GM18499 (cell line): ENCODE measurements around the gene CDADC1.
A peak's percentile ranks its signal among the peaks of the same experiment; 100 is the strongest.
"Not testable (repeated sequence)": the region's sequence is repeated elsewhere in the genome, so short reads cannot be mapped to it uniquely, and the experiment has no call there.

Source experiments
- ATAC-seq: cut with Tn5 transposase; IDR thresholded peaks from one replicate; pipeline ENCODE4 v1.9.1; 2021; ENCODE audit warnings: moderate number of reproducible peaks; ENCODE audit not compliant: insufficient read depth, unreplicated experiment

The CDADC1 gene

DNA sequence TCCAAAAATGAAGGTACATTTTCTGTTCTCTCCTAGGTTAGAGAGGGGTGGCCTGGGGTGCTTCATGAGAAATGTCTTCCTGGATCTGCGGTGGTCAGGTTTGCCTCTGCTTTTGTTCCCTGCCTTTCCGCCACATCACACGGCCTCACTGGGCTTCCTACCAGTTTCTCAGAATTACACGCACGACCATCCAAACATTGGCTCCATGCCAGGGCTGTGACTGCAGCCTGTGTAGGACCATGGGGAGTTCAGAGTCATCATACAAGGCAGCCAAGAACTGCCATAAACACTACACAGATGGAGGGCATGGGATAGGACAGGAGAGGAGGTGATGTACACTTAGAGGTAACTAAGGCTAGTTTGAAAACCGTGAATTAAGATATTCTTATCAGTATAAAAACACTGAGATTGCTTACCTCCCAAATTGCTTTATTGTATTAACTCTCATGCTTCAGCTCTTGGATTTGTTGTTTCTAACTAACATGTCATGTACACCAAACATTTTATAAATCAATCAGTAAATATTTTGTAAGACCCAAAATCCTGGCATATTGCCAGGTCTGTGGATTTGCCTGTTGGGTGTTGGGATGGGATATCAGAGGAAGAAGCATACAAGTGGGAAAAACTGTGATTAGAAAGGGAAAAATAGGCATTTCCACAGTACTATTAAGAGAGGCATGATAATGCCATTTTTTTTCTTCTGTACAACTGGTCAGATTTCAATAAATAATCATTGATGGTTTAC, 45.2 kb downstream of the CDADC1 start:
- no peak for ATAC-seq

DNA sequence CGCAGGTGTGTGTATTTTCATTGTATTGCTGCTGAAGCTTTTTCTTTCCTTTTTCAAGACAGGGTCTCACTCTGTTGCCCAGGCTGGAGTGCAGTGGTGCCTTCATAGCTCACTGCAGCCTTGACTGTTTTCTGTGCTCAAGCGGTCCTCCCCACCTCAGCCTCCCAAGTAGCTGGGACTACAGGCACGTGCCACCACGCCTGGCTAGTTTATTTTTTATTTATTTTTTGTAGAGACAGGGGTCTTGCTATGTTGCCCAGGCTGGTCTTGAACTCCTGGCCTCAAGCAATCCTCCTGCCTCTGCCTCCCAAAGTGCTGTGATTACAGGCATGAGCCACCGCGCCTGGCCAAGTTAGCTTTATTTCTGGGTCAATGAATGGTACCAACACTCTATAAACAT, 47.0 kb downstream of the CDADC1 start:
- ATAC-seq, result not testable (repeated sequence)

- no peak for ATAC-seq
Observed at GRCh38 chr13:49295244-49295643, 47.5 kb downstream of the CDADC1 start.

DNA sequence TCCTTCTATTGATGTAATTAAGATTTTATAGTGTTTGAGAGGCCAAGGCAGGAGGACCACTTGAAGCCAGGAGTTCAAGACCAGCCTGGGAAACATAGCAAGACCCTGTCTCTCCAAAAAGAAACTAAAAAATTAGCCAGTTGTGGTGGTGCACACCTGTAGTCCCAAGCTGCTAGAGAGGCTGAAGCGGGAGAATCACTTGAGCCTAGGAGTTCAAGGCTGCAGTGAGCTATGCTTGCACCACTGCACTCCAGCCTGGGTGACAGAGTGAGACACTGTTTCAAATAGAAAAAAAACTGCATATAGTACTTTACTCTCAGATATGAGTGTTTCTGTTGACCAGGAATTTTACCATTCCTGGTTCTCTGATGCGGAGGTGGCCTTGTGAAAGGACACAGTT, 48.9 kb downstream of the CDADC1 start:
- ATAC-seq, result no peak

DNA sequence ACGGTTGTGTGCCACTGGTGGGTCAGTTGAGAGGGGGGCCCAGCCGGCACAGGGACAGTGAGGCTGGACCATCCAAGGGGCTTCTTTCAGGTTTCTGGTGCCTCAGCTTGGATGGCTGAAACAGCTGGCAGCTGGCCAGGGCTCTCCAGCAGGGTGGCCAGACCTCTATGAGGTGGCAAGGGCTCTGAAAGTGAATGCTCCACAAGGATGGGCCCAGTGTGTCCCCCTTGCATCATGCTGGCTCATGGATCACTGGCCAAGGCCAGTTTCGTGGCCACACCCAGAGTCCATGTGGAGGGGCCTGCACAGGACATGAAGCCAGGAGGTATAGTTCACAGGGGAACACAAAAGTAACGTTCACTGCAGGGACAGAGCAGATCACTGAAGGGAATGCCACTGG, 49.6 kb downstream of the CDADC1 start:
- no peak for ATAC-seq

DNA sequence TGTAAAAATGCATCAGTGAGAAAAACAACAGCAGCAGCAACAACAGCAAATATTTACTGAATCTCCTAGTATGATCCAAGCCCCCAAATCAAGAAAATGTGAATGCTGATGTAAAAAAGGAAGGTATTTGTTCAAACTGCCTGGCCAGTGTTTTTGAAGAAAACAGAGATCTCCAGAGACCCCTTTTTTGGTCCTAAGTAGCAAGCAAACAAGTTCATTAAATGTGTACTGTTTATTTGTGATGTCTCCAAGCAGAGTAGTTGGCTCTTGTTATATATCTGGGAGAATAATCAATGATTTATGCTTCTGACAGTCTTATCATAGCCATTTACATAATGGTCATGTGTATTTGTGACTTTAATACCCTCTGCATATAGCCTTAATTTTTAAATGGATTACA, 50.7 kb downstream of the CDADC1 start:
- no peak for ATAC-seq

GRCh38 chr13:49298903-49299605, 51.3 kb downstream of the CDADC1 start:
- ATAC-seq, result no peak

DNA sequence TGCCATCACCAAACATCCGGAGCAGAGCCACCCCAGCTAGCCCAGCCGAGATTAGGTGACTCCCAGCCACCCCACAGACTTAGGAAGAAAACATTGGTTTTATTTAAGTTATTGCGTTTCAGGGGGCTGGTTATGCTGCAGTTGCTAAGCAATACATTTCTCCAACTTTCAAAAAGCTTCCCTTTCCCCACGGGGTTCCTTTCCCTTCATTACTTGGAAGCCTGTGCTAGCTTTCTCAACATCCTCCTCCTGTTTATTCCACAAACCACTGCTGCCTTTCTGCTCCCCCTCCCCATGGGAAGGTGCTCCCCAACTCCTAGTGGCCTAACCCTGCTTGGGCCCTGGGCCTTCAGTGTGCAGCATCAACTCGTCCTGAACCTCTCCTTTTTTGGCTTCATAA, 52.6 kb downstream of the CDADC1 start:
- ATAC-seq, result no peak

DNA sequence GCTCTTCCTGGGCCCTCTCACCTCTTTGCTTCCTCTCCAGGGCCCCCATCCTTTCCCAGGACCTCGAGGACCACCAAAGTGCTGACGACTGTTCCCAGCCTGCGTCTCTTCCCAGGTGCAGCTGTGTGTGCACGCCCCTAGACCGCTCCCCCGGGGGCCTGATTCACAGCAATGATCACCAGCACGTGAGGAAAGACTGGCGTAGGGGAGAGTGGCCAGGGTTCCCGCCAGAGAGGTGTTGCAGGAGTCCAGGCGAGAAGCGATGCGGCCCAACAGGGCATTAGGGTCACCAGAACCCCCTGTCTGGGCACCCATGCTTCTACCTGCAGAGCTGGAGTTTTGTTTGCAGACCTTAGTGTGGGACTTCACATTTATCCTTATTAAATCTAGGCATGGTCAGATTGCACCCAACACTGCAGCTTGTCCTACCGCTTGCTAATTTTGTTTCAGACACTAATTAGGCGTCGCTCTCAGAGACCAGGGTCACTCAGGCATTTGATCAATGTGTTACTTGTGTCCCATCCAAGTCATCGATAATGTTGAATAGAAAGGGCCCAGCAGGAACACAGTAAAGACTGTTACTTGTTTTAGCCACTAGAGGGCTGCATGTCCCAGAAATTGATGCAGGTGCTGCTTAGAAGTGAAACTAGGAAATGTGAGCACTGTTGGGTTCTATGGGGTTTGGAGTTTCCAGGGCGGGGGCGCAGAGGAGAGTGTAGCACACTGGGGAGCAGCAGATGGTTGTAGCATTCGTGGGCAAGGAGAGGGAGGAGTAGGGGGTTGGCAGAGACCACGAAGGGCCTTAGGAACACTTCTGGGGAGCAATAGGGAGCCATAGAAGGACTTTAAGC, 53.2 kb downstream of the CDADC1 start:
- peak; percentile 72 for ATAC-seq

DNA sequence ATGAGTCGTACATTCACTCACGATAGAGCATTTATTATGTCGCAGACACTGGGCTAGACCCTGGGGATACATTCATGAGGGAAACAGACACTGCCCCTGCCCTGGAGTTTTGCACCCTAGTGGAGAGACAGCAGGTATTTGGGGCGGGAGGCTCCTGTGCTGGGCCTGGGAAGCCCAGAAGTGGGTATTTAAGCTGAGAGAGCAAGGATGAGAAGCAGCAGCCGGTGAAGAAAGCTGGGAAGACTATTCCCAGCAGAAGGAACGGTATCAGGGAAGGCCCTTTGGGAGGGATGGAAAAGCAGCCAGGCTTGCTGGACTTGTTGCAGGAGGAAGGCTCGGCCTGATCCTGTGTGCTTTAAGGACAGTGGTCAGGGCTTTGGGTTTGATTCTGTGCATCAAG, 54.5 kb downstream of the CDADC1 start:
- ATAC-seq, result no peak

- ATAC-seq, result no peak
Observed at GRCh38 chr13:49302817-49303216, 55.1 kb downstream of the CDADC1 start.

GRCh38 chr13:49303533-49304252, 56.0 kb downstream of the CDADC1 start:
- ATAC-seq, result no peak

DNA sequence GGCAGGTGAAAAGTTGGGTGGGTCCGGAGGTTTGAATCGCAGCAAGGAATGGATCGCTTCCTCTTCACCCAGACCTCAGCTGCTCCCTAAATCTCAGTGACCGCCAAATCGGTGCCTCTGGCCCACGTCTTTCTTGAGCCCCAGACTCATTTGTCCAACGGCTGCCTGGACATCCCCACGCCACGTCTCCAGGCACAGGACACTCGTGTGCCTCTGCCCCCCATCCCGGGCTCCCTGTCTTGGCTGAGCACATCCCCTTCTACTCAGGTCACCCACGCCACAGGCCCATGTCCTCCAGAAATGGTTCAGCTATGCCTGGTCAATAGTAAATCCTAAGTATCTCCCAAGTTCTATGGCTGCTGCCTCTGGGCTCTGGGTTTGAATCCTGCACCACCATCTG, 56.6 kb downstream of the CDADC1 start:
- no peak for ATAC-seq

DNA sequence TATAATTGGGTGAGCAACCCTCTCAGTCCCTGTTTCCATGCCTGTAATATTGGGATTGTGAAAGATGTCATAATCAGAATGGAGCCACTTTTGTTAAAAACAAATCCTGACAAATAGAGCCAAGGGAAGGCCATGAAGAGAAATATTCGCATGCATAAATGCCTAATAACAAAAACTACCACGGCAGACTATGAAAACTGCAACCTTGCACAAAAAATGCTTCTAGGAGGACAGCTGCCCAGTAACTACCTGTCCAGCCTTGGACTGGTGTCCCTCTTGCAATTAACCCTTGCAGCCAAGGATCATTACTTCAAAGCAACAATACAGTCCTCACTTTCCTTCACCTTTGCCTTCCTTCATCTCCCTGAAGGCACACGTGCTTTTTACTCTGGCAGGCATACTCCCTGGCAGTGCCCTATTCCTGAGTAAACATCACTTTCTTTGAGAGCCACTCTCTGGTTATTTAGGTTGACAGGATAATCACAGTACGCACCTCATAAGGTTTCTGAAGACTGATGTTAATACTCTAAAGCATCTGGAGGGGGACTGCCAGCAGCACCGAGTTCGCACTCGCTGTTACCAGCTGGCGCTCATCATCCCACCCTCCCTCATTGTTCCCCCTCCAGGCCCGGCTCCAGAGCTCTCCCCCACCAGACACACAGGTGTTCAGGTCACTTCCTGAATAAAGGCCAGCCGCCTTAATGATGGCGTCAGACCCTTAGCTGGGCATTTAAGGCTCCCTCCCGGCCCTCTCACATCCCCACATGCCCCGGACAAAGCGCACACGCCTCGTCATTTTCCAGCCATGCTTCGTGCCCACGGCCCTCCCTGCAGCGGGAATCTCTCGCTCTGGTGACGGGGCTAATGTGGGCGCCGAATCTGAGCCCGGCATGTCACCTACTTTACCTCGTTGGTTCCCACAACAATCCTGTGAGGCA, 57.3 kb downstream of the CDADC1 start:
- no peak for ATAC-seq

GRCh38 chr13:49305792-49306425, 58.2 kb downstream of the CDADC1 start:
- ATAC-seq, result no peak

GRCh38 chr13:49307365-49307764, 59.6 kb downstream of the CDADC1 start:
- no peak for ATAC-seq

GRCh38 chr13:49308097-49308875, 60.6 kb downstream of the CDADC1 start:
- no peak for ATAC-seq

DNA sequence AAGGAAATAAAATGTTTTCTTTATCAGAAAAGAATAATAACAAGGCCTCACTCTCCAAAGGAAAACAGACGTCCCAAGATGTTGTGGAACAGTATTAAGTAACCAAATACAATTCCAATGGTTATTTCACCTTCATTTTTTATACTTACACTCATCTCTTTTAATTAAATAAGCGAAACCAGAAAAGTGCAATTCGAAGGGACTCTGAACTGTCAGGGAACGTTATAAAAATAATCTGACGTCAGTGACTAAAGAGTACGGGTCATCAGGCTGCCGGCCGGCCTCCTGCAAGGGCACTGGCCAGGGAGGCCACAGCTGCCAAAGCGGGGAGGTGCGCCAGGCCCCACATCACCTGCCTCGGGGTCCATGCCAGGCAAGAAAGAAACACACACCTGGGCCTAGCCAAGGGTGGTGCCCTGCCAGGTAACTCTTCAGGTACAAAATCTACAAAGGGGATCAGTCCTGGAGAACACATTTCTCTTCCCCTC, 61.2 kb downstream of the CDADC1 start:
- no peak for ATAC-seq
